Muscle of leg (tissue), 11 donors: ENCODE data around the gene DLGAP1. TPM values are rescaled to one million over a fixed set of nuclear protein-coding genes. Genes with fewer than 3 reads are reported as not detected.
A peak's percentile ranks its signal among the peaks of the same experiment; 100 is the strongest.

Experiments used
- DNase-seq: peaks from one replicate; pipeline ENCODE4 v3.0.0; 2013
- H3K27ac ChIP-seq: one replicate; pipeline ENCODE4 v1.5.1; 2013; ENCODE audit warnings: mild to moderate bottlenecking, low read length, control low read depth
- H3K27me3 ChIP-seq: one replicate; pipeline ENCODE4 v1.6.1; 2013; ENCODE audit warnings: low read length; ENCODE audit not compliant: control insufficient read depth, insufficient read depth
- H3K36me3 ChIP-seq: one replicate; pipeline ENCODE4 v1.6.1; 2013; ENCODE audit warnings: low read length; ENCODE audit not compliant: control insufficient read depth, insufficient read depth
- H3K4me1 ChIP-seq: one replicate; pipeline ENCODE4 v1.6.1; 2013; ENCODE audit warnings: low read length; ENCODE audit not compliant: control insufficient read depth, insufficient read depth
- H3K4me3 ChIP-seq: one replicate; pipeline ENCODE4 v1.5.1; 2013; ENCODE audit warnings: low read length, control low read depth
- H3K9me3 ChIP-seq: replicated peaks from 2 replicates; pipeline ENCODE4 v1.6.1; 2013; ENCODE audit warnings: low read depth, low read length; ENCODE audit not compliant: control insufficient read depth
- WGBS: methylation state at CpG from one replicate; pipeline ENCODE4 v1.1.5; 2013; ENCODE audit warnings: missing lambda C conversion rate; ENCODE audit not compliant: insufficient coverage; 5-methylcytosine and 5-hydroxymethylcytosine counted together
- polyA plus RNA-seq, 8 donors: library from polyadenylated mRNA; unstranded; fragments of 120-200 nt; gene quantifications; one replicate each; pipeline versions ENCODE4 v1.2.1 to v1.2.3, GENCODE V29; 2013; ENCODE audit warnings: inconsistent platforms in 1 of 8, low replicate concordance in 1 of 8; ENCODE audit not compliant: insufficient read length in 8 of 8, insufficient read depth in 1 of 8
- total RNA-seq: library from RNA; stranded (reverse); fragments of 120-200 nt; gene quantifications from one replicate; pipeline ENCODE4 v1.2.4, GENCODE V29; 2013

DLGAP1 gene
- total and polyA plus RNA-seq, 9 donors, result 0.87 to 3.1 (median 1.8) TPM

- Histone ChIP-seq H3K9me3 (no peaks in the 10 kb centered on the region), H3K27me3 (no peaks in the 10 kb centered on the region), H3K27ac (no peak overlapping the region), H3K36me3 (no peaks in the 10 kb centered on the region), H3K4me3 (no peak overlapping the region), H3K4me1 (no peaks in the 10 kb centered on the region)
- no CpG with 5 or more reads among the region's 3 CpGs for WGBS
- DNase-seq, result no peak
Measured at GRCh38 chr18:3634250-3634939, 820.7 kb downstream of the DLGAP1 start.

- Histone ChIP-seq H3K27me3 (no peaks in the 10 kb centered on the region), H3K4me3 (no peak overlapping the region), H3K36me3 (no peaks in the 10 kb centered on the region), H3K4me1 (no peaks in the 10 kb centered on the region), H3K9me3 (no peaks in the 10 kb centered on the region), H3K27ac (no peak overlapping the region)
- 69% methylated on average over 2 of the region's 5 CpGs for WGBS
- DNase-seq, result no peak
Measured at GRCh38 chr18:3631887-3632286, 823.2 kb downstream of the DLGAP1 start.

GRCh38 chr18:3626929-3627458 is 828.1 kb downstream of the DLGAP1 start:
- Histone ChIP-seq H3K36me3 (no peaks in the 10 kb centered on the region), H3K27me3 (no peaks in the 10 kb centered on the region), H3K27ac (no peak overlapping the region), H3K4me1 (peaks cover 18% of the 10 kb centered on the region), H3K9me3 (no peaks in the 10 kb centered on the region), H3K4me3 (no peak overlapping the region)
- 100% methylated on average over 1 of the region's 5 CpGs for WGBS
- no peak for DNase-seq

GRCh38 chr18:3625742-3626091 is 829.4 kb downstream of the DLGAP1 start:
- no peak overlapping the region for H3K27ac ChIP-seq

GRCh38 chr18:3624935-3625741 is 830.0 kb downstream of the DLGAP1 start:
- Histone ChIP-seq H3K4me3 (no peak overlapping the region), H3K4me1 (peaks cover 18% of the 10 kb centered on the region), H3K27me3 (no peaks in the 10 kb centered on the region), H3K9me3 (no peaks in the 10 kb centered on the region), H3K27ac (peak overlapping the region; percentile 89), H3K36me3 (no peaks in the 10 kb centered on the region)
- peak; percentile 67 for DNase-seq
- 44% methylated on average over 3 of the region's 9 CpGs for WGBS

More at GRCh38 chr18:3625742-3626091, 829.4 kb downstream of the DLGAP1 start:
- H3K4me1 ChIP-seq, result peaks cover 18% of the 10 kb centered on the region
- H3K36me3 ChIP-seq, result no peaks in the 10 kb centered on the region
- no peaks in the 10 kb centered on the region for H3K27me3 ChIP-seq
- H3K4me3 ChIP-seq, result no peak overlapping the region
- DNase-seq, result no peak
- no peaks in the 10 kb centered on the region for H3K9me3 ChIP-seq

- no peaks in the 10 kb centered on the region for H3K27me3 ChIP-seq
- DNase-seq, result no peak
- H3K27ac ChIP-seq, result peak overlapping the region; percentile 89
- H3K9me3 ChIP-seq, result no peaks in the 10 kb centered on the region
- peaks cover 18% of the 10 kb centered on the region for H3K4me1 ChIP-seq
- H3K36me3 ChIP-seq, result no peaks in the 10 kb centered on the region
- 33% methylated on average over 1 of the region's 2 CpGs for WGBS
- no peak overlapping the region for H3K4me3 ChIP-seq
Measured at GRCh38 chr18:3624546-3624934, 830.6 kb downstream of the DLGAP1 start.

- Histone ChIP-seq H3K27me3 (no peaks in the 10 kb centered on the region), H3K36me3 (no peaks in the 10 kb centered on the region), H3K4me1 (peaks cover 18% of the 10 kb centered on the region), H3K27ac (peak overlapping the region; percentile 89), H3K4me3 (no peak overlapping the region), H3K9me3 (no peaks in the 10 kb centered on the region)
- peak; percentile 84 for DNase-seq
- WGBS, result 29% methylated on average over 21 of the region's 30 CpGs
Measured at GRCh38 chr18:3623769-3624545, 831.1 kb downstream of the DLGAP1 start.

GRCh38 chr18:3620146-3621119 is 834.7 kb downstream of the DLGAP1 start:
- no peak for DNase-seq
- Histone ChIP-seq H3K9me3 (no peaks in the 10 kb centered on the region), H3K4me1 (peaks cover 22% of the 10 kb centered on the region), H3K4me3 (no peak overlapping the region), H3K27me3 (no peaks in the 10 kb centered on the region), H3K27ac (no peak overlapping the region), H3K36me3 (no peaks in the 10 kb centered on the region)
- 86% methylated on average over 9 of the region's 18 CpGs for WGBS

- WGBS, result 83% methylated on average over 1 of the region's 4 CpGs
- Histone ChIP-seq H3K27ac (no peak overlapping the region), H3K36me3 (no peaks in the 10 kb centered on the region), H3K4me1 (peaks cover 21% of the 10 kb centered on the region), H3K4me3 (no peak overlapping the region), H3K9me3 (no peaks in the 10 kb centered on the region), H3K27me3 (no peaks in the 10 kb centered on the region)
- no peak for DNase-seq
Measured at GRCh38 chr18:3619746-3620145, 835.4 kb downstream of the DLGAP1 start.
